ENCODE results near the gene MGAT5B.

DNA sequence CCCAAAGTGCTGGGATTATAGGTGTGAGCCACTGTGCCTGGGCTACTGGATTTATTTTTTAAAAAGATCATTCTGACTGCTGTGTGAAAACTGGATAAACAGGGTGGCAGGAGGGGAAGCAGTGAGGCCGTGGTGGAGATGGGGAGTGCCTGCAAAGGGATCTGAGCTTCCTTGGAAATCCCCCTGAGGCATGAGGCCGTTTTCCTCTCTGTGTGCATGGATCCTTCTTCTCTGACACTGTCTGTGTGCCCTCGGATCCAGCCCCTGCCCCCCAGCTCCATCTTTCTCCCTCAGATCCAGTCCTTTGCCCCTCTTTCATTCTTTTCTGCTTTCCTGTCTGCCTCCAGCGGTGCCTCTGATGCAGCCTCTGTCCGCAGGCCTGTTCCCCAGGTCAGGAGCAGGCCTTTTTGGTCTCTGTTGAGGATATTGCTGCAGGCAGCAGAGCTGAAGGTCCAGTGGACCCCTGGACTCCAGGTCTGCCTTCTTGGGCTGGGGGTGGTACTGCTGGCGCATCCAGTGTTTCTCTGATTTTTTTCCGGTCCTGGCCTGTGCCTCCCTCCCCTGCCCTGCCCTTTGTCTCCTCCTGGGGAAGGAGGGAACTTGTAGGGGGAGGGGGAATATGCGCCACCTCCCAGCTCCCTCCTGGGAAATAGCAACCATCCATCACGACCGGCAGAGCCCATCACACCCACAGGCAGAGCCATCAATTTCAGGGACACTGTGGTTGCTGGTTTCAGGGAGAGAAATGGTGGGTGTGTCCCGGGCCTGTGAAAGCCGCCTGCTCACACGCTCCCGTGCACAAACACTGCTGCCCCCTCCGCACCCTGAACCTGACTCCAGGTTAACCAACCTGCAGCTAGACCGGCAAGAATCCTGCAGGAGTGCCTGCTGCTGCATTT, 17.0 kb downstream of the MGAT5B start:
- TF ChIP-seq POLR2AphosphoS5 (IDR thresholded peaks at IDR 0.05; ENCODE audit: low read depth, low read length): no peak
- TF ChIP-seq POLR2A (IDR thresholded peaks at IDR 0.05; ENCODE audit: low read depth, low read length): no peak

All from GM12891 (cell line).